Endothelial cell (in vitro differentiated cells): ENCODE measurements around the gene RANBP3. TPM values are rescaled to one million over a fixed set of nuclear protein-coding genes. Genes with fewer than 3 reads are reported as not detected.
A peak's percentile ranks its signal among the peaks of the same experiment; 100 is the strongest.

Experiments used
- DNase-seq: peaks from one replicate; pipeline ENCODE4 v3.0.0; 2021; ENCODE audit warnings: low spot score
- H3K27ac Mint-ChIP-seq: one replicate; pipeline ENCODE4 v1.8.0; 2021; ENCODE audit warnings: mixed read lengths, inconsistent platforms; ENCODE audit not compliant: unreplicated experiment
- H3K27me3 Mint-ChIP-seq: one replicate; pipeline ENCODE4 v1.8.0; 2021; ENCODE audit warnings: mild to moderate bottlenecking, moderate library complexity, mixed read lengths, inconsistent platforms; ENCODE audit not compliant: unreplicated experiment
- H3K36me3 Mint-ChIP-seq: one replicate; pipeline ENCODE4 v1.8.0; 2021; ENCODE audit warnings: mild to moderate bottlenecking, low read depth, mixed read lengths, inconsistent platforms; ENCODE audit not compliant: unreplicated experiment
- H3K4me1 Mint-ChIP-seq: one replicate; pipeline ENCODE4 v1.8.0; 2021; ENCODE audit warnings: mild to moderate bottlenecking, mixed read lengths, inconsistent platforms; ENCODE audit not compliant: unreplicated experiment
- H3K4me3 Mint-ChIP-seq: one replicate; pipeline ENCODE4 v1.8.0; 2021; ENCODE audit warnings: mild to moderate bottlenecking, mixed read lengths, inconsistent platforms; ENCODE audit not compliant: unreplicated experiment
- H3K9me3 Mint-ChIP-seq: one replicate; pipeline ENCODE4 v1.8.0; 2021; ENCODE audit warnings: mixed read lengths, inconsistent platforms; ENCODE audit not compliant: unreplicated experiment
- total RNA-seq: library from RNA; stranded (reverse); fragmentation: NEBNext Ultra II Directional; extraction: Animal tissue kit (Norgen Biotek cat#: 25700); gene quantifications from one replicate; pipeline ENCODE4 v1.2.1, GENCODE V29; 2021; ENCODE audit not compliant: unreplicated experiment
- TF ChIP-seq, protein P1 (sequence below): fragments of 200-600 bp; sonication (generic); IDR thresholded peaks from one replicate; pipeline ENCODE4 v1.5.0; 2021; ENCODE audit warnings: antibody characterized with exemption; ENCODE audit not compliant: unreplicated experiment

The RANBP3 gene
- total RNA-seq, 1 donor from 2014 or later = 69.5 TPM

DNA sequence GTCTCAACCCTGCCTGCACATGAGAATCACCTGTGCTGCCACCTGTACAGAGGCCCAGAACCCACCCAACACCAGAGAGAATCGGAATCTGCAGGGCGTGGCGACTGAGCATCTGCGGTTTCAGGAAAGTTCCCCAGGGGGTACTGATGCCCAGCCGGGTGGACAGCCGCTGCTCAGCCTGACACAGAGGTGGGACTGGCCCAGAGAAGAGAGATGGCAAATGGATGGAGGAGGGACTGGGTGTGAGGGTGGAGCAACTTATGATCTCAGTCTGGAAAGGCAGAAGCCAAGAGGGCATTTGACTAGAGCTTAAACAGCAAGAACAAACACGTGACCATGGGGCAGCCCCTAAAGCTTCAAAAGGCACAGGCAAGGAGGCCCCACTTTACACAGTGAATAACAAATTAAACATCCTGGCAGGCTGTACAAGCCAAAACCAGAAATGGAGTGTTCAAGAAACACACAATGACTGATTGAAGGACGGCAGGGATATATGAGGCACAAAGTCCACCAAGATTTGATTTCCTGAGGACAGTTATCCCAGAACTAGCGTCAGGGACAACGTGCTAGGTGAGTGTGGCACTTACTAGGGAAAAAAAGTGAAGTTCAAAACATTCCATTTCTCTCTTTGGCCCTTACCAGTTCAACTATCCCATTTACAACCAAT, 3.1 kb downstream of the RANBP3 start:
- peak overlapping the region; percentile 58 for H3K27ac Mint-ChIP-seq
- peak overlapping the region; percentile 48 for H3K4me3 Mint-ChIP-seq
- no peak for DNase-seq
- peaks cover 9% of the 10 kb centered on the region for H3K27me3 Mint-ChIP-seq
- no peaks in the 10 kb centered on the region for H3K9me3 Mint-ChIP-seq
- H3K4me1 Mint-ChIP-seq = peaks cover 21% of the 10 kb centered on the region
- TF ChIP-seq, protein P1, sequence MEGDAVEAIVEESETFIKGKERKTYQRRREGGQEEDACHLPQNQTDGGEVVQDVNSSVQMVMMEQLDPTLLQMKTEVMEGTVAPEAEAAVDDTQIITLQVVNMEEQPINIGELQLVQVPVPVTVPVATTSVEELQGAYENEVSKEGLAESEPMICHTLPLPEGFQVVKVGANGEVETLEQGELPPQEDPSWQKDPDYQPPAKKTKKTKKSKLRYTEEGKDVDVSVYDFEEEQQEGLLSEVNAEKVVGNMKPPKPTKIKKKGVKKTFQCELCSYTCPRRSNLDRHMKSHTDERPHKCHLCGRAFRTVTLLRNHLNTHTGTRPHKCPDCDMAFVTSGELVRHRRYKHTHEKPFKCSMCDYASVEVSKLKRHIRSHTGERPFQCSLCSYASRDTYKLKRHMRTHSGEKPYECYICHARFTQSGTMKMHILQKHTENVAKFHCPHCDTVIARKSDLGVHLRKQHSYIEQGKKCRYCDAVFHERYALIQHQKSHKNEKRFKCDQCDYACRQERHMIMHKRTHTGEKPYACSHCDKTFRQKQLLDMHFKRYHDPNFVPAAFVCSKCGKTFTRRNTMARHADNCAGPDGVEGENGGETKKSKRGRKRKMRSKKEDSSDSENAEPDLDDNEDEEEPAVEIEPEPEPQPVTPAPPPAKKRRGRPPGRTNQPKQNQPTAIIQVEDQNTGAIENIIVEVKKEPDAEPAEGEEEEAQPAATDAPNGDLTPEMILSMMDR = no peak
- H3K36me3 Mint-ChIP-seq = peaks cover 21% of the 10 kb centered on the region

DNA sequence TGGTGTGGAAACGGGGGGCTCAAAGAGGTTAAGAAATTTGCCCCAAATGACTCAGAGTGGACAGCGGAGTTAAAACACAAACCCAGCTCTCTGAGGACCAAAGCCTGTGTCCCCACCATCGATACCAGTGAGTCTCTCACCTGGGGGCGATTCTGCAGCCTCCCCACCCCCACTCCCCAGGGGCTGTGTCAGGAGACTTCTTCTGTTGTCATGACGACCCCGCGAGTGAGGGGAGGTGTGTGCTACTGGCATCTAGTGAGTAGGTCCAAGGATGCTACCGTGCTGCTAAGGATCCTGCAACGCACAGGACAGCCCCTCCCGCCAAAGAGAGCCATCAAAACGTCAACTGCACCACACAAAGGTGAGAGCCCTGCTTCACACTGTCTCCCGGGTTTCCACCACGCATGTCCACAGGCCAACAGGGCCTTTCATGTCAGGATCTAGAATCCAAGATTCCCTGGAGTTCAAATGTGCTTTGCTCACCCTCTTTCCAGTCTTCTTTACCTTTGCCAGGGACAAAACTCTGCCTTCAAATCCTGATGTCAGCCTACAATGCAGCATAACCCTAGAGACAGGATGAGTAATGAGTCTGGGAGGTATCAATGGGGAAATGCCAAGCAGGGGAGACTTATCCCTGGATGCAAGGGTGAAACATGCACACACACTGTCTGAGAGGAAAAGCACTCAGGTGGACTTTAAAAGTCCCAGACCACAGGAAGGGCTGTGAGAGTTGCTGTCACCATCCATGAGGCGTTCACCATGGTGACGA, 3.9 kb downstream of the RANBP3 start:
- peaks cover 26% of the 10 kb centered on the region for H3K4me1 Mint-ChIP-seq
- H3K36me3 Mint-ChIP-seq = peaks cover 21% of the 10 kb centered on the region
- H3K27me3 Mint-ChIP-seq = peaks cover 9% of the 10 kb centered on the region
- DNase-seq = no peak
- H3K27ac Mint-ChIP-seq = peak overlapping the region; percentile 18
- TF ChIP-seq, protein P1 = no peak
- no peaks in the 10 kb centered on the region for H3K9me3 Mint-ChIP-seq
- no peak overlapping the region for H3K4me3 Mint-ChIP-seq

DNA sequence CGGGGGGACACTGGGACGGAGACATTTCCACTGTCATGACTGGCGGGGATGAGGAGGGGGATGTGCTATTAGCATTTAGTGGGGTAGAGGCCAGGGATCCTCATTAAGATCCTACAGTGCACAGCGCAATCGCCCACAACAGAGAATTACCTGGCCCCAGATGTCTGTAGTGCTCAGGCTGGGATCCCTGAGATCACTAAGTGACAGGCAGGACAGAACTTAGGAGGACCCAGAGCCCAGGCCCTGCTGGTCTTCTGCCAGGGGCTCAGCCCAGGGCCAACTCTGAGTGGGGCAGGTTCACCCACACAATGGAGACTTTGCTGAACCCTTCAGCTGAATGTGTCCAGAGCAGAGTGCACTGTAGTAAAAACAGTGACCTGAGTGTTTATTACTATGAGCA, 4.6 kb downstream of the RANBP3 start:
- Mint-ChIP-seq H3K4me1 (peaks cover 33% of the 10 kb centered on the region), H3K4me3 (no peak overlapping the region), H3K27me3 (peaks cover 12% of the 10 kb centered on the region), H3K9me3 (no peaks in the 10 kb centered on the region), H3K27ac (no peak overlapping the region), H3K36me3 (peaks cover 21% of the 10 kb centered on the region)
- DNase-seq = no peak
- TF ChIP-seq, protein P1 = no peak

DNA sequence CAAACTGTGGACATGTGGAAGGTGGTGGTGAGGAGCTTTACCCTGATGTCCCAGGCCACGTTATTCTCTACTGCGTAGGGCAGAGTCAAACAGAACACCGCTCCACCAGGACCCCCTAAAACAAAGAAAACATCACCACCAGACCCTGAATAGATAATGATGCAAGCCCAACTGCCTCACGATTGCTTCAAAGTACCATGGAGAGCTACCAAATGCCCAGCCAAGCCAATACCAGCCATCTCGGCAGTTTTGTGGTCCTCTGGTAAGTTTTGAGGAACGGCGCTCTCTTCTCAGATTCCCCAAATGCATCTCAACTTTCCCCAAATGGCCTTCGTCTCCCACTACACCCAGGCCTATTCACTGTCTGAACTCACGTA, 5.6 kb downstream of the RANBP3 start:
- Mint-ChIP-seq H3K4me1 (peaks cover 42% of the 10 kb centered on the region), H3K36me3 (peaks cover 23% of the 10 kb centered on the region), H3K27me3 (peaks cover 12% of the 10 kb centered on the region), H3K4me3 (no peak overlapping the region), H3K27ac (no peak overlapping the region), H3K9me3 (no peaks in the 10 kb centered on the region)
- DNase-seq = no peak
- TF ChIP-seq, protein P1 = no peak

DNA sequence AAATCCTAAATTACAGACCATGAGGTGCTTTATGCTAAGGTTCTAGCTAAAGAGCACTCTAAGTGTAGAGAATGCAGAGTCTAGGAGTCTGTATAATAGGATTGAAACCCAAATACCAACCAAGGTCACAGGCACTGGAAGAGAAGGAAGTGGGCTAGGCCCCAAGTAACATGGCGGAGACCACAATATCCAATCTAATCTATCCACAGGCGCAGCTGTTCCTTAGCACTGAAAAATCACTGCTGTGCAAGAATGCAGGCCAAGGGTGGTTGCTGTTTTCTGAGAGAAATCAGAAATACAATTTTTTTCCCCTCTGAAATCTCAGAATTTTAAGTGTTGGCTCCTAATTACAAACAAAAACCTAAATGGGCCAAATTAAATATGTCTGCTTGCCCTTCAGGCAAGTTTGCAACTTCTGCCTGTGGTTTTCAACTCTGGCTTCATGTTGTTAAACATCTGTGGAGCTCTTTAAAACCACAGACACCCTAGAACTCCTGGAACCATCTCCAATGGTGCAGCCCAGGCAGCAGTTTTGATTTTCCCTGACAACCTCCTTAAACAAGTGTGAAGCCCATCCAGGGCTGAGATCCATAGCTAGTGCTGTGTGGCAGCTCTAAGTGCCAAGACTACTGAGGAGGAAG, 6.1 kb downstream of the RANBP3 start:
- H3K27ac Mint-ChIP-seq = no peak overlapping the region
- peaks cover 42% of the 10 kb centered on the region for H3K4me1 Mint-ChIP-seq
- TF ChIP-seq, protein P1 = no peak
- no peak for DNase-seq
- peaks cover 8% of the 10 kb centered on the region for H3K27me3 Mint-ChIP-seq
- no peaks in the 10 kb centered on the region for H3K9me3 Mint-ChIP-seq
- H3K4me3 Mint-ChIP-seq = no peak overlapping the region
- H3K36me3 Mint-ChIP-seq = peaks cover 22% of the 10 kb centered on the region
